Gastrocnemius medialis (tissue), 4 donors: Measurements from ENCODE around the gene PALLD. TPM values are rescaled to one million over a fixed set of nuclear protein-coding genes. Genes with fewer than 3 reads are reported as not detected.
A peak's percentile ranks its signal among the peaks of the same experiment; 100 is the strongest.

ENCODE experiments used
- ATAC-seq, 2 donors: fragments of 150-250 bp; one replicate each; pipeline ENCODE4 v1.9.1; 2016
- DNase-seq, 2 donors: peaks; one replicate each; pipeline ENCODE4 v3.0.0-alpha.2; 2019
- H3K27ac ChIP-seq, 4 donors: fragments of 200-600 bp; sonication (generic); 1 replicate in 1 of 4; 2 replicates in 3 of 4; pipeline ENCODE4 v1.5.1; 2016 to 2018; ENCODE audit warnings: mild to moderate bottlenecking in 2 of 4, moderate library complexity in 1 of 4
- H3K27me3 ChIP-seq, 3 donors: fragments of 200-600 bp; sonication (generic) in 2 of 3; 1 replicate in 1 of 3; 2 replicates in 2 of 3; pipeline versions ENCODE4 v1.5.1 to v1.6.0; 2016 to 2019; ENCODE audit warnings: mild to moderate bottlenecking in 1 of 3, moderate library complexity in 1 of 3
- H3K36me3 ChIP-seq, 2 donors: fragments of 200-600 bp; sonication (generic) in 1 of 2; one replicate each; pipeline ENCODE4 v1.5.1; 2017 to 2018
- H3K4me1 ChIP-seq, 2 donors: fragments of 200-600 bp; sonication (generic) in 1 of 2; one replicate each; pipeline ENCODE4 v1.5.1; 2016 to 2017; ENCODE audit warnings: mild to moderate bottlenecking in 2 of 2
- H3K4me3 ChIP-seq, 4 donors: fragments of 200-600 bp; sonication (generic) in 3 of 4; 1 replicate in 1 of 4; 2 replicates in 3 of 4; pipeline ENCODE4 v1.5.1; 2016 to 2019; ENCODE audit warnings: mild to moderate bottlenecking in 2 of 4
- H3K9me3 ChIP-seq, 3 donors: fragments of 200-600 bp; sonication (generic) in 2 of 3; 1 replicate in 1 of 3; 2 replicates in 2 of 3; pipeline ENCODE4 v1.5.1; 2016 to 2019
- POLR2A ChIP-seq, 2 donors: fragments of 450-650 bp; IDR thresholded peaks; one replicate each; pipeline ENCODE4 v1.6.1; 2017; ENCODE audit warnings: antibody characterized with exemption in 2 of 2, mild to moderate bottlenecking in 2 of 2, moderate library complexity in 2 of 2
- in situ Hi-C, 4 donors: fragments of 200-750 bp; cut with MboI; loops; one replicate each; pipeline versions ENCODE4 v1.15.0 to v1.8.0; 2017; ENCODE audit warnings: low sequenced_read_pairs in 4 of 4
- intact Hi-C: fragments of 100-400 bp; cut with DNase I; formaldehyde crosslinking; loops from one replicate; pipeline ENCODE4 v1.15.1; 2023; ENCODE audit warnings: low total_unique reads
- total RNA-seq, 4 donors: library from RNA; depleted of rRNA; stranded (reverse); fragments of >200 nt; gene quantifications; one replicate each; pipeline versions ENCODE4 v1.1.0 to v1.2.3, GENCODE V29; 2016
- TF ChIP-seq, protein P1 (sequence below), 5 experiments: fragments of 450-650 bp in 3 of 5; fragments of 200-600 bp in 2 of 5; sonication (generic) in 2 of 5; IDR thresholded peaks in 4 of 5; conservative IDR thresholded peaks in 1 of 5; 1 replicate in 4 of 5; 2 replicates in 1 of 5; pipeline ENCODE4 v1.5.1; 2016 to 2019; ENCODE audit warnings: antibody characterized with exemption in 5 of 5, mild to moderate bottlenecking in 3 of 5, moderate library complexity in 3 of 5

The PALLD gene
- total RNA-seq, 4 donors from 2014 or later, result 165 to 439 (median 319) TPM

DNA sequence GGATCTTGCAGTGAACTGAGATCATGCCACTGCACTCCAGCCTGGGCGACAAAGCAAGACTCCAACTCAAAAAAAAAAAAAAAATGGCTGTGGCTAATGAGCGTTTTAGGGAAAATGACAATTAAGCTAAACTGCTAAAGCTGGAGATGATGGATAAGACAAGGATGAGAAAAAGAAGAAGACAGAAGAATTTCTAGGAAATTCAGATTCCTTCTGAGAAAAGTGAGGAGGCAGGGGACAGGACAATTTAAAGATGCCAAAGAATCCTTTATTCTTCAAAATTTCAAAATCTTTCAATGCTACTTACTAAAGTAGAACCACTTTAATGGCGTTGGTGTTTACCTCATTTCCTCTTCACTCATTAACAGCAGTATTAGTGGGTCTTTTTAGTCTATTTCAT lies 7.7 kb downstream of the PALLD start:
- DNase-seq (no peak), ATAC-seq (no peak)
- no peaks in the 10 kb centered on the region for H3K36me3 ChIP-seq
- peak overlapping the region; percentile 63 to 88 (median 70) for H3K27ac ChIP-seq
- intact Hi-C loops, result loop anchor here (10.0 kb wide), 1 partner anchor 310 kb away; no protein-coding TSS in a partner anchor
- H3K4me1 ChIP-seq, result peaks cover 14 to 15% of the 10 kb centered on the region in 2 donors
- in situ Hi-C loops, result no loop called here
- no peak for TF ChIP-seq POLR2A (IDR thresholded peaks at IDR 0.05)
- TF ChIP-seq, protein P1, sequence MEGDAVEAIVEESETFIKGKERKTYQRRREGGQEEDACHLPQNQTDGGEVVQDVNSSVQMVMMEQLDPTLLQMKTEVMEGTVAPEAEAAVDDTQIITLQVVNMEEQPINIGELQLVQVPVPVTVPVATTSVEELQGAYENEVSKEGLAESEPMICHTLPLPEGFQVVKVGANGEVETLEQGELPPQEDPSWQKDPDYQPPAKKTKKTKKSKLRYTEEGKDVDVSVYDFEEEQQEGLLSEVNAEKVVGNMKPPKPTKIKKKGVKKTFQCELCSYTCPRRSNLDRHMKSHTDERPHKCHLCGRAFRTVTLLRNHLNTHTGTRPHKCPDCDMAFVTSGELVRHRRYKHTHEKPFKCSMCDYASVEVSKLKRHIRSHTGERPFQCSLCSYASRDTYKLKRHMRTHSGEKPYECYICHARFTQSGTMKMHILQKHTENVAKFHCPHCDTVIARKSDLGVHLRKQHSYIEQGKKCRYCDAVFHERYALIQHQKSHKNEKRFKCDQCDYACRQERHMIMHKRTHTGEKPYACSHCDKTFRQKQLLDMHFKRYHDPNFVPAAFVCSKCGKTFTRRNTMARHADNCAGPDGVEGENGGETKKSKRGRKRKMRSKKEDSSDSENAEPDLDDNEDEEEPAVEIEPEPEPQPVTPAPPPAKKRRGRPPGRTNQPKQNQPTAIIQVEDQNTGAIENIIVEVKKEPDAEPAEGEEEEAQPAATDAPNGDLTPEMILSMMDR (IDR thresholded peaks at IDR 0.05 in 4 of 5, conservative IDR thresholded peaks at IDR 0.05 in 1 of 5), result no peak
- H3K4me3 ChIP-seq, result no peak overlapping the region
- no peaks in the 10 kb centered on the region for H3K9me3 ChIP-seq
- H3K27me3 ChIP-seq, result no peaks in the 10 kb centered on the region

DNA sequence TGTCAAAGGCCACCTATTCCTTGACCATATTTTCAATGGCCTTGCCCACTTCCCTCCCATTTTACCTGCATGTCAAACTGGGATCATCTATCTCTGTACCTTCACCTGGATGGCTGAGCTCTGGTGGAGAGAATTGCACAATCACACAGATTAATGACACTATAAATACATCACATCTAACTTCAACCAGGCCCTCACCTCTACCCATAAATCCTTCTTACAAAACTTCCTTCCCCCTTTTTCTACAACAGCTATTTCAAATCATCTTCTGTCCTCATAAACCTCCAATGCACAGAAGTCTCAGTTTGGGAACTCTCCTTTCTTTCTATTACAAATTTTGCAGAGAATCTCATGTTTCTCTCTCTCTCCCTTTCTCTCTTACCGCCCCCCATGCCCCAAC lies 9.2 kb downstream of the PALLD start:
- peak overlapping the region in 3 of 4 donors; percentile 37 to 88 (median 51) for H3K27ac ChIP-seq
- H3K9me3 ChIP-seq, result no peaks in the 10 kb centered on the region
- no peak for DNase-seq
- H3K27me3 ChIP-seq, result no peaks in the 10 kb centered on the region
- no peak for ATAC-seq
- in situ Hi-C loops (no loop called here), intact Hi-C loops (loop anchor here (10.0 kb wide), 1 partner anchor 309 kb away; no protein-coding TSS in a partner anchor)
- TF ChIP-seq, protein P1 (IDR thresholded peaks at IDR 0.05 in 4 of 5, conservative IDR thresholded peaks at IDR 0.05 in 1 of 5), result no peak
- TF ChIP-seq POLR2A (IDR thresholded peaks at IDR 0.05), result no peak
- no peak overlapping the region for H3K4me3 ChIP-seq
- no peaks in the 10 kb centered on the region for H3K36me3 ChIP-seq
- H3K4me1 ChIP-seq, result peaks cover 14 to 19% of the 10 kb centered on the region in 2 donors

DNA sequence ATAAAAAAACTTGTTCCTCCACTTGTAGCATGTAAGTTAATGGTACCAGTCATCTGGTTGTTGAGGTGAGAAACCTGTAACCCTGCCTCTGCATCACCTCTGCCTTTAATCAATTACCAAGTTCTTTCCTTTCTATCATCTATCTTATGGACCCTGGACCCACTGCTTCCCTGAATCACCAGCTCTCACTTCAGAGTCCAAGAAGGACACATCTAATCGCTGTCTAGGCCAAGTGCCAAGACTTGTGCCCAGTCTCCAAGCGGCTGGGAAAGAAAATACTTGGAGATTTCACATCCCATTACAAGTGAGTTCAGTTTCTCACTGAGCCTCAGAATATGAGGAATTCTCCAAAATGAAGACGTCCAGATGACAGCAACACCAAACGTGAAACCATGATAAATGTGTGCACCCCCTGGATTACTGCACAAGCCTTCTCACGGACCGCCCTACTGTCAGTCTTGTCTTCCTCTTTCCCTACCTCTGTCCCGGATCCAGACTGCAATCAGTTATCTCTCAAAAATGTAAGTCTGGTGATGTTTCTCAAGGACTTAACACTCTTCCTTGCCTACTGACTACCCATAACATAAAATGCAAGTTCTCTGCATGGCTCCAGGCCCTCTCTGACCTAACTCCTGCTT lies 10.4 kb downstream of the PALLD start:
- ATAC-seq, result peak in 1 of 2 donors; percentile 31

GRCh38 chr4:168508683-168509082 lies 11.8 kb downstream of the PALLD start:
- Histone ChIP-seq H3K4me1 (peaks cover 14 to 19% of the 10 kb centered on the region in 2 donors), H3K36me3 (no peaks in the 10 kb centered on the region), H3K4me3 (no peak overlapping the region), H3K27ac (no peak overlapping the region), H3K27me3 (no peaks in the 10 kb centered on the region), H3K9me3 (no peaks in the 10 kb centered on the region)
- DNase-seq (no peak), ATAC-seq (no peak)
- in situ Hi-C loops (no loop called here), intact Hi-C loops (loop anchor here (10.0 kb wide), 1 partner anchor 306 kb away; no protein-coding TSS in a partner anchor)
- TF ChIP-seq, protein P1 (IDR thresholded peaks at IDR 0.05 in 4 of 5, conservative IDR thresholded peaks at IDR 0.05 in 1 of 5), result no peak
- TF ChIP-seq POLR2A (IDR thresholded peaks at IDR 0.05), result no peak

More for the DNA sequence above, 10.4 kb downstream of the PALLD start:
- intact Hi-C loops, result loop anchor here (10.0 kb wide), 1 partner anchor 308 kb away; no protein-coding TSS in a partner anchor
- no peak overlapping the region for H3K4me3 ChIP-seq
- peak overlapping the region in 2 of 4 donors; percentile 51 to 88 for H3K27ac ChIP-seq
- no peaks in the 10 kb centered on the region for H3K27me3 ChIP-seq
- in situ Hi-C loops, result no loop called here
- peak in 1 of 2 donors; percentile 57 for DNase-seq
- no peaks in the 10 kb centered on the region for H3K9me3 ChIP-seq
- TF ChIP-seq, protein P1 (IDR thresholded peaks at IDR 0.05 in 4 of 5, conservative IDR thresholded peaks at IDR 0.05 in 1 of 5), result no peak
- TF ChIP-seq POLR2A (IDR thresholded peaks at IDR 0.05), result no peak
- H3K4me1 ChIP-seq, result peaks cover 14 to 21% of the 10 kb centered on the region in 2 donors
- no peaks in the 10 kb centered on the region for H3K36me3 ChIP-seq
